ENCODE results near the gene ZNF70. TPM values are rescaled to one million over a fixed set of nuclear protein-coding genes. Genes with fewer than 3 reads are reported as not detected.
A peak's percentile ranks its signal among the peaks of the same experiment; 100 is the strongest.

Gene ZNF70
- polyA plus RNA-seq, 3 donors: 4.7 to 5.5 (median 5.0) TPM

- DNase-seq (ENCODE audit: low read depth in 3 of 3, low spot score in 2 of 3): no peak
Measured at GRCh38 chr22:23720855-23721254, 30.1 kb downstream of the ZNF70 start.

GRCh38 chr22:23718371-23719165, 32.3 kb downstream of the ZNF70 start:
- DNase-seq (ENCODE audit: low read depth in 3 of 3, low spot score in 2 of 3): no peak

DNA sequence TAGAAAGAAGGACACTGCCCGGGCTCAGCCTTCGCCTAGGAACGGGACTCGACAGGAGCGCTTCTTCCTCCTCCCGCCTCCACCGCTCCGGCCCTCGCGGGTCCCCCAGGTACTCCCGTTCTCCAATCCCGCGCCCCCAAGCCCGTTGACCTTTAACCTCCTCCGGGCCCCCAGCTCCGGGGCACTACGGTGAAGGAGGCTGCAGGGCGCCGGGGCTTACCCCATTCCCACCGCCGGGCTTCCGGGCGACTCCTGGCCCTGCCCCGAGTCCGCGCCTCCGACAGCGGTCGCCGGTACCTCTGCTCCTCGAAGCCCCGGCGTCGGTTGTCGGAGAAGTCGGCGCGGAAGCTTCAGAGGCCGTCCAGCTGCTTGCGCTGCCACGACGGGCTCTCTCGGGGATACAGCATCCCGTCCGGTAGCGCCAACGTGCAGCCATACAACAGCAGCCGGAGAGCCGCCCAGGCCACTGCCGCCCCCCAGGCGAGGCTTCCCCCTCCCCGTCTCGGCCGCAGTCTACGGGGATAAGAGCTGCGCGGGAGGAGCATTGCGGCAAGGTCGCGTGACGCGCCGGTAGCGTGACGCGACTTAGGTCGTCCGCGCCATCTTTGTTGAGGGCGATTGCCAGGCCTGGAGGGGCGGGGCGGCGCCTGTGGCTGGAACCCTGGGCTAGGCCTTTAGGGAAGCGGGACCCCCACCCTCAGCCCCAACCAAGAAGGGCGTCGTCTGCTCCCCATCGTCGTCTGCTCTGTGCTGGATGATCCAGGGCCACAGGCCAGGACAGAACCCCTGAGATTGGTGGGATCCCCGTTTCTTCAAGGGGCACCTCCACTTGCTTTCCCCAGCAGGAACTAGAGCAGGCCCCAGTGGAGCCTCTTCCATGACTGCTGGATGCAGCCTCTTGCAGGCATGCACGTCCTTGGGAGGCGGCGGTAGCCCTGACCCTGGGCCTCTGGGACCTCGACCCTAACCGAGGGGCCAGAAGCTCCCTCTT, 33.8 kb downstream of the ZNF70 start:
- peak; percentile 68 to 76 (median 75) for DNase-seq (ENCODE audit: low read depth in 3 of 3, low spot score in 2 of 3)

DNA sequence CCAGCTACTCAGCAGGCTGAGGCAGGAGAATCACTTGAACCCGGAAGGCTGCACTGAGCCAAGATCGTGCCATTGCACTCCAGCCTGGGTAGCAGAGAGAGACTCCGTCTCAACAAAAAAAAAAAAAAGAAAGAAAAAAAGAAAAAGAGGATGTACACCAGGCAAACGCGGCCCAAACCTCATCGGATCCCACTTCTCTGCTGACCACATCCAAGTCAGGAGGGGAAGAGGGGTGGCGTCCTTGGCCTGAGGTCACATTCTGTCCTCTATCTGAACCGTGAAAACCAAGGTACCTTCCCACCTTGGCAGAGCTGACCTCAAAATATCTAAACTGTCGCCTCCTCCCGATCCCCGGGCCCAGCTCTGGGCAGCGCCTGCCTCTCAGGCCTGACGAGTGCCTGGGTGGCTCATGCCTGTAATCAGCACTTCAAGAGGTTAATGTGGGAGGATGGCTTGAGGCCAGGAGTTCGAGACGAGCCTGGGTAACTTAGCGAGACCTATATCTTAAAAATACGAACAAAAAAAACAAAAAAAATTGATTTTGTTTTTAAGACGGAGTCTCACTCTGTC, 35.0 kb downstream of the ZNF70 start:
- DNase-seq (ENCODE audit: low read depth in 3 of 3, low spot score in 2 of 3): no peak

- no peak for DNase-seq (ENCODE audit: low read depth in 3 of 3, low spot score in 2 of 3)
Measured at GRCh38 chr22:23714596-23715578, 36.0 kb downstream of the ZNF70 start.

GRCh38 chr22:23713696-23714595, 37.0 kb downstream of the ZNF70 start:
- no peak for DNase-seq (ENCODE audit: low read depth in 3 of 3, low spot score in 2 of 3)

GRCh38 chr22:23712256-23712655, 38.7 kb downstream of the ZNF70 start:
- DNase-seq (ENCODE audit: low read depth in 3 of 3, low spot score in 2 of 3): no peak

DNA sequence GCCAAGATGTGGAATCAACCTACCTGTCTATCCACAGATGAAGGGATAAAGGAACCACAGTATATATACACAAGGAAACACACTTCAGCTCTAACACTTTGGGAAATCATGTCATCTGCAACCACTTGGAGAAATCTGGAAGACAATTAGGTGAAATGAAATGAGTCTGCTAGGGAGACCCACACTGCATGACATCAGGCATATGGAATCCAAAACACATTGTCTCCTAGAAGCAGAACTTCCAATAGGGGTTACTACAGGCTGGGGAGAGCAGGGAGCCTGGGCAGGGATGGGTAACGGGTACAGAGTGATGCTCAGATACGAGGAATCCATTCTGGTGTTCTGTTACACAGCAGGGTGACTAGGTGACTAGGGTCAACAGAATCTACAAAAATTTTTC, 41.8 kb downstream of the ZNF70 start:
- DNase-seq (ENCODE audit: low read depth in 3 of 3, low spot score in 2 of 3): no peak

DNA sequence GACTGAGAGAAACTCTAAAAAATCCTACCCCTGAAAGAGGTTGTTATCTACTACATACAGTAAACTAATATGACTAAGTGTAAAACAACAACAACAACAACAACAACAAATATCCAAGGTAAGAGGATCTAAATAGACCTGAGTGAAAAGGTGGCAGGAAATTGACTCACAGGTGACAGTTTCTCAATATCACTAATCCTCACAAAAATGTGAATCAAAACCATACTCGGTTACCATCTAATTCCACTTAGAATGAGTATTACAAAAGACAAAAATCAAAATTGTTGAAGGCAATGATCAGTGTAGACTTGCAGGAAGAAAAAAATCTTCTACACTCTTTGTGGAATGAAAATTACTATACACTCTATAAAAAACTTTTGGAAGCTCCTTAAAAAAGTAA, 42.6 kb downstream of the ZNF70 start:
- no peak for DNase-seq (ENCODE audit: low read depth in 3 of 3, low spot score in 2 of 3)

DNA sequence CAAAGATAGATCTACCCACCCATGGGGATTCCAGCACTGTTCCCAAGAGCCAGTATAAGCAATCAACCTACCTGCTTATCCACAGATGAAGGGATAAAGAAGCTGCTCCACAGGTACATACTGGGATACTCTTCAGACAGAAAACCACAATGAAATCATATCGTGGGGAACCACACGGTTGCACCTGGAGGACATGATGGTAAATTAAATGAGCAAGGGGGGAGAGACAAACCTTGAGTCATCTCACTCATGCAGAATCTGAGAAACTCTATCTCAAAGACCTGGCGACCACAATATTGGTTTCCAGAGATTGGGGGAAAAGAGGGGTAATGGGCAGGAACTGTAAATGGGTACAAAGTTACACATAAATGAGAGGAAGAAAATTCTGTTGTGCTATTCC, 45.6 kb downstream of the ZNF70 start:
- no peak for DNase-seq (ENCODE audit: low read depth in 3 of 3, low spot score in 2 of 3)

- no peak for DNase-seq (ENCODE audit: low read depth in 3 of 3, low spot score in 2 of 3)
Measured at GRCh38 chr22:23704829-23705228, 46.1 kb downstream of the ZNF70 start.

DNA sequence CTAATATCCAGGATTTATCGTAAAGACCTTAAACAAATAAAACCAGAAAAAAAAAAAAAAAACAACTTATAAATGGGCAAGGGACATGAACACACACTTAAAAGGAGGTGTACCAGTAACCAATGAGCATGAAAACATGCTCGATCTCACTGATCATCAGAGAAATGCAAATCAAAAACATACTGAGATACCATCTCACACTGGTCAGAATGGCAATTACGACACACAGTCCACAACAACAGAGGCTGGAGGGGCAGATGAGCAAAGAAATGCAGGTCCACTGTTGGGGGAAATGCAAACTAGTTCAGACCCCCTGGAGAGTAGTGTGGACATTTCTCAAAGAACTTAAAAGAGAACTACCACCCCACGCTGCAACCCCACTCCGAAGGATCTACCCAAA, 46.9 kb downstream of the ZNF70 start:
- no peak for DNase-seq (ENCODE audit: low read depth in 3 of 3, low spot score in 2 of 3)

- no peak for DNase-seq (ENCODE audit: low read depth in 3 of 3, low spot score in 2 of 3)
Measured at GRCh38 chr22:23700706-23701105, 50.2 kb downstream of the ZNF70 start.

DNA sequence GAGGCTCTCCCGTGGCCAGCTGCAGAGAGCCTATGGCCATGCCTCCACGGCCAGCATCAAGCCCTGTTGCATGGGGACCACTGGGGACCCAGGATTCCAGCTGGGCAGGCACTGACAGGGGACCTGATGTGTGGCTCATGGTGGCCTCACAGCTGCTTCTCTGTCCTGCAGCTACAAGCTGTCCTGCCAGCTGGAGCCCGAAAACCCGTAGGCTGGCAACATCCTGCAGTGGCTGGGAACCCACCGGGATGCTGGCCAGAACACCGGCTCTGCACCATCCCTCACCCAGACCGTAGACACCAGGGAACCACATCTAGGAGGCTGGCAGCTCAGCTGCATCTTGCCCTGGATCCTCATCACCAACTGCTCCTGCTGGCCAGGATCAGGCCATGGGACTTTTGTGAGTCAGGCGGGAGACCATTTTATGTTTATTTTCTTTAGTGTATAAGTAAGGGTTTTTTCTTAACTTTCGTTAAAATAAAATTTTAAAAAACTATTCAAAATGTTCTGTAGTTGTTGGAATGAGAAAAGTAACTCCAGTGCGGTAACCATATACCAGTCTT, 52.2 kb downstream of the ZNF70 start:
- no peak for DNase-seq (ENCODE audit: low read depth in 3 of 3, low spot score in 2 of 3)

GRCh38 chr22:23698094-23698493, 52.8 kb downstream of the ZNF70 start:
- DNase-seq (ENCODE audit: low read depth in 3 of 3, low spot score in 2 of 3): no peak

- DNase-seq (ENCODE audit: low read depth in 3 of 3, low spot score in 2 of 3): no peak
Measured at GRCh38 chr22:23697031-23697970, 53.6 kb downstream of the ZNF70 start.

GRCh38 chr22:23696326-23696851, 54.5 kb downstream of the ZNF70 start:
- DNase-seq (ENCODE audit: low read depth in 3 of 3, low spot score in 2 of 3): no peak

Data from right renal cortex interstitium (tissue), 3 donors.